Tibial nerve (tissue), 4 donors: ENCODE results near the gene SLC25A33. TPM values are rescaled to one million over a fixed set of nuclear protein-coding genes. Genes with fewer than 3 reads are reported as not detected.

Experiments used
- DNase-seq, 2 donors: peaks; one replicate each; pipeline ENCODE4 v3.0.0-alpha.2; 2019; ENCODE audit warnings: low spot score in 2 of 2
- H3K27ac ChIP-seq, 4 donors: fragments of 200-600 bp; sonication (generic) in 3 of 4; one replicate each; pipeline ENCODE4 v1.5.1; 2017 to 2019; ENCODE audit warnings: mild to moderate bottlenecking in 1 of 4
- H3K27me3 ChIP-seq, 2 donors: fragments of 200-600 bp; sonication (generic) in 1 of 2; one replicate each; pipeline versions ENCODE4 v1.5.1 to v1.6.0; 2017 to 2019
- H3K36me3 ChIP-seq, 3 donors: fragments of 200-600 bp; sonication (generic); one replicate each; pipeline ENCODE4 v1.5.1; 2018 to 2019
- H3K4me1 ChIP-seq, 4 donors: fragments of 200-600 bp; sonication (generic) in 3 of 4; one replicate each; pipeline ENCODE4 v1.5.1; 2017 to 2019
- H3K4me3 ChIP-seq, 4 donors: fragments of 200-600 bp; sonication (generic) in 3 of 4; one replicate each; pipeline ENCODE4 v1.5.1; 2017 to 2019; ENCODE audit warnings: mild to moderate bottlenecking in 1 of 4, moderate library complexity in 1 of 4
- H3K9me3 ChIP-seq, 4 donors: fragments of 200-600 bp; sonication (generic) in 3 of 4; one replicate each; pipeline ENCODE4 v1.5.1; 2017 to 2019
- CTCF ChIP-seq, 5 experiments: fragments of 200-600 bp in 3 of 5; fragments of 450-650 bp in 2 of 5; sonication (generic) in 3 of 5; IDR thresholded peaks; one replicate each; pipeline ENCODE4 v1.5.1; 2016 to 2019; ENCODE audit warnings: antibody characterized with exemption in 5 of 5, mild to moderate bottlenecking in 3 of 5, moderate library complexity in 2 of 5
- EP300 ChIP-seq, 2 donors: sonication (generic); formaldehyde crosslinking; IDR thresholded peaks; one replicate each; pipeline ENCODE4 v1.6.1; 2017; ENCODE audit warnings: antibody characterized with exemption in 2 of 2, mild to moderate bottlenecking in 1 of 2
- POLR2A ChIP-seq, 2 donors: fragments of 450-650 bp; IDR thresholded peaks; one replicate each; pipeline ENCODE4 v1.6.1; 2017; ENCODE audit warnings: antibody characterized with exemption in 2 of 2, mild to moderate bottlenecking in 2 of 2, moderate library complexity in 2 of 2
- WGBS, 2 donors: methylation state at CpG; one replicate each; pipeline ENCODE4 v1.1.5; 2018; 5-methylcytosine and 5-hydroxymethylcytosine counted together
- total RNA-seq, 4 donors: library from RNA; depleted of rRNA; stranded (reverse); fragments of >200 nt; gene quantifications; one replicate each; pipeline ENCODE4 v1.1.0, GENCODE V29; 2016

SLC25A33 gene
- total RNA-seq, 4 donors from 2014 or later: 5.4 to 10.2 (median 6.8) TPM

GRCh38 chr1:9613625-9614299, 74.5 kb downstream of the SLC25A33 start:
- 78 to 83% methylated on average over 15 of the region's 17 CpGs for WGBS, 2 donors
- H3K4me3 ChIP-seq: no peak overlapping the region
- TF ChIP-seq EP300 (IDR thresholded peaks at IDR 0.05) (no peak), POLR2A (IDR thresholded peaks at IDR 0.05) (no peak), CTCF (IDR thresholded peaks at IDR 0.05) (no peak)
- no peak for DNase-seq
- H3K4me1 ChIP-seq: no peaks in the 10 kb centered on the region
- H3K36me3 ChIP-seq: peaks cover 0 to 53% (median 0%) of the 10 kb centered on the region in 3 donors
- no peaks in the 10 kb centered on the region for H3K9me3 ChIP-seq
- H3K27ac ChIP-seq: no peak overlapping the region
- H3K27me3 ChIP-seq: peaks cover 0 to 7% of the 10 kb centered on the region in 2 donors

GRCh38 chr1:9615316-9616063, 76.2 kb downstream of the SLC25A33 start:
- WGBS, 2 donors: 43 to 46% methylated on average over 14 to 16 of the region's 16 CpGs
- no peak overlapping the region for H3K27ac ChIP-seq
- DNase-seq: no peak
- peaks cover 0 to 36% (median 0%) of the 10 kb centered on the region in 3 donors for H3K36me3 ChIP-seq
- no peaks in the 10 kb centered on the region for H3K4me1 ChIP-seq
- no peaks in the 10 kb centered on the region for H3K9me3 ChIP-seq
- no peak for TF ChIP-seq EP300 (IDR thresholded peaks at IDR 0.05)
- TF ChIP-seq CTCF (IDR thresholded peaks at IDR 0.05): peak in 4 of 5 experiments; percentile 32 to 53 (median 46)
- H3K4me3 ChIP-seq: no peak overlapping the region
- H3K27me3 ChIP-seq: peaks cover 0 to 14% of the 10 kb centered on the region in 2 donors

GRCh38 chr1:9618909-9619679, 79.8 kb downstream of the SLC25A33 start:
- Histone ChIP-seq H3K4me1 (no peaks in the 10 kb centered on the region), H3K4me3 (no peak overlapping the region), H3K36me3 (no peaks in the 10 kb centered on the region), H3K9me3 (no peaks in the 10 kb centered on the region), H3K27ac (no peak overlapping the region), H3K27me3 (peaks cover 0 to 14% of the 10 kb centered on the region in 2 donors)
- DNase-seq: no peak
- TF ChIP-seq CTCF (IDR thresholded peaks at IDR 0.05) (no peak), POLR2A (IDR thresholded peaks at IDR 0.05) (no peak), EP300 (IDR thresholded peaks at IDR 0.05) (no peak)
- 61 to 72% methylated on average over 18 of the region's 18 CpGs for WGBS, 2 donors

- TF ChIP-seq POLR2A (IDR thresholded peaks at IDR 0.05) (no peak), EP300 (IDR thresholded peaks at IDR 0.05) (no peak), CTCF (IDR thresholded peaks at IDR 0.05) (no peak)
- Histone ChIP-seq H3K4me3 (no peak overlapping the region), H3K4me1 (no peaks in the 10 kb centered on the region), H3K27me3 (peaks cover 0 to 25% of the 10 kb centered on the region in 2 donors), H3K36me3 (no peaks in the 10 kb centered on the region), H3K9me3 (no peaks in the 10 kb centered on the region), H3K27ac (no peak overlapping the region)
- no peak for DNase-seq
Observed at GRCh38 chr1:9621032-9621431, 81.8 kb downstream of the SLC25A33 start.
